NCI-H2107 treated with DMSO at 0.1 percent for 48 hours (cell line): Measurements from ENCODE around the gene PMAIP1.

ENCODE experiments used
- DNase-seq: peaks from one replicate; lab custom pipeline; 2025; ENCODE audit not compliant: unreplicated experiment; lab: John Stamatoyannopoulos, UW

The PMAIP1 gene

DNA sequence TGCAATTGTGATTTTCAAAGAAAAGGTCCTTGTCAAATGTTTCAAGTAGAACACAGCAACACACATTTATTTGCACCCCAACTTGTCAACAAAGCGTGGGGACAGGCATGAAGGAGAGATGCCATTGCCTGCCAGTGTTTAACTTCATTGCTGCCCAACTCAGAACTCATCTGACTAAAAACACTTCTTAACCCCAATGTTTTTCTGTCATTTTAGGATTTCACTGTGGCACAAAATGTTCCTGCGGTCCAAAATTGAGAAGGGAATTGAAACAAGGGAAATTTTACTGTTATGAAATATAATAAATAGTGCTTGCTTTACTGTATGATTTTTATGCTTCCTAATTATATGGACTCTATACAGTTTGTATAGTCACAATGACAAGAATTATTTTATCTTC is 45.7 kb downstream of the PMAIP1 start:
- no peak for DNase-seq

DNA sequence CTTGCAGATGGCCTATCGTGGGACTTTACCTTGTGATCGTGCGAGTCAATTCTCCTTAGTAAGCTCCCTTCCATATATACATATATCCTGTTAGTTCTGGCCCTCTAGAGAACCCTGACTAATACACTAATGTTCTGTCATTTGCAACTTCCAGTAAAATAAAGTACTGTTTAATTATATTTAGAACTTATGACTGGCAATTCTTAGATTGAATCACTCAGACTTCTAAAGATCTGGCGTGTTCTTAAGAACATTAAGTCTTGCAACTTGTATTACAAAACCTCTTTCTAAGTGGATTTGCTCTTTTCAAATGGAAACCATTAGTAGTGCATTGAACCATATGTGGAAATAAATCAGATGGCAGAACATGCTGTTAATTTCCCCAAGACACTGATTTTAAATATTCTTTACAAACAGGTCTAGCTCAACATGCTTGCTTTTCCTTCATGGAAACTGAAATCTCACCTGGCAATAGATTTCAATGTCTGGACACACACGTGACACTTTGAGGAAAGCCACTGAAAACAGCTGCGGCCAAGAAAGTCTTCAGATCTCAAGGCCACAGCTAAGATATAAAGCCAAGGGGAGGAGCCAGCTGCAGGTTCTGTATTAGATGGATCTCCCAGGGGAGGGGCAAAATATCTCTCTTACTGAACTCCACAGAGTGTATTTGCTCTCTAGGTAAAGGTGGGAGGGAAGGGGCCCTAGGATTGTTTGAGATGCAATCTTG is 50.6 kb downstream of the PMAIP1 start:
- DNase-seq, result peak; percentile 33

DNA sequence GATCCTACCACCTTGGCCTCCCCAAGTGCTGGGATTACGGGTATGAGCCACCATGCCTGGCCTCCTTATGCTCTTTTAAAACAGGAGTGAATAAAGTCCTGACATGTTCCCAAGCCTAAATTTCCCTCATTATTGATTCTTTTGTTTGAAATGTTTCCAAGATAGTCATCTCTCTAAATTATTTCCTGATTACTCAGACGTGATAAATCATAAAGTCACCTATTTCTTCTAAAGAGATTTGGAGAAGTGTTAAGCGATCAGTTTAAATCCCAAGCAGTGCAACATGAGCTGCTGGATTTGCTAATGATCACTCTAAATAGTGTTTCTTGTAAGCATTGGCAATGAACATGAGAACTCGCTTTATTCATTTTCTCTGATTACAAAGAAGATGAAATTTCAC is 51.8 kb downstream of the PMAIP1 start:
- DNase-seq, result no peak

DNA sequence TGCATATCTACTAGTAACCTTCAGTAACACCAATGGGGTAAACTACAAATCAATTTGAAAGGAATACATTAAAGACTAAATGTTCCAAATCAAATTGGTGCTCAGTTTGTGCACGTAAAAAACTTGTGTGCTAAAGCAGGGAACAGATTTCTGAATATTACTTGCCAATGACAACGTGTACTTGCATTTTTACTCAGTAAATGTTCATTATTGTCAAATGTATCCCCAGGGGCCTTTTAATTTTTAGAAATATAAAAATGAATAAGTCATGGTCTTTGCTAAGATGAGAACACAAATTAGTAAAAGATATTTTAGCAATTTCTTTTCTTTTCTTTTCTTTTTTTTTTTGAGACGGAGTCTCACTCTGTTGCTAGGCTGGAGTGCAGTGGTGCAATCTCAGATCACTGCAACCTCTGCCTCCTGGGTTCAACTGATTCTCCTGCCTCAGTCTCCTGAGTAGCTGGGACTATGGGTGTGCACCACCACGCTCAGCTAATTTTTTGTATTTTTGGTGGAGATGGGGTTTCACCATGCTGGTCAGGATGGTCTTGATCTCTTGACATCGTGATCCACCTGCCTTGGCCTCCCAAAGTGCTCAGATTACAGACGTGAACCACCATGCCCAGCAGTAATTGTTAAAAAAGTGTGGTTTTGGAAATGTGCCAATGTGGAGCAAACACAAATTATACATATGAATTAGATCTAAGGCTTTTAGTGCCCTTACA is 52.6 kb downstream of the PMAIP1 start:
- DNase-seq, result no peak
